Measurements from ENCODE around the gene DLST.

The DLST gene

GRCh38 chr14:74897642-74898041, 15.9 kb downstream of the DLST start:
- DNase-seq: no peak

GRCh38 chr14:74898083-74898482, 16.4 kb downstream of the DLST start:
- no peak for DNase-seq

DNA sequence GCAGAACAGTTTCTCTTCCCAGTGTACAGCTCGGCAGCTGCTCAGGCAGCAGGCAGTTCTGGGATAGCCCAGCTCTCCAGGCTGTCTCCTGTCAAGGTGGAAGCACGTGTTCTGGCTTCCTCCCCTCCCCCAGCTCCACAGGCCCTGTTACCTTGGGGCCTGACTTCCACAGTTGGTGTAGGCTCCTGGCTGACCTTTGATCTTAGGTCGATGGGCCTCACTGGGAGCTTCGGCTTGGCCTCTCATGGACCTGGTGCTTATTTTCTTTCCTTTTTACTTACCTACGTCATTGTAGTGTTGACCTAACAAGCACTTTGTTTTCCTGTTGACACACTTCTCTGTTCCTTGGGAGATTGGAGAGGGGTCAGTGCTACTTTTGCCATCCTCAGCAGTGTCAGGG, 17.0 kb downstream of the DLST start:
- no peak for DNase-seq

DNA sequence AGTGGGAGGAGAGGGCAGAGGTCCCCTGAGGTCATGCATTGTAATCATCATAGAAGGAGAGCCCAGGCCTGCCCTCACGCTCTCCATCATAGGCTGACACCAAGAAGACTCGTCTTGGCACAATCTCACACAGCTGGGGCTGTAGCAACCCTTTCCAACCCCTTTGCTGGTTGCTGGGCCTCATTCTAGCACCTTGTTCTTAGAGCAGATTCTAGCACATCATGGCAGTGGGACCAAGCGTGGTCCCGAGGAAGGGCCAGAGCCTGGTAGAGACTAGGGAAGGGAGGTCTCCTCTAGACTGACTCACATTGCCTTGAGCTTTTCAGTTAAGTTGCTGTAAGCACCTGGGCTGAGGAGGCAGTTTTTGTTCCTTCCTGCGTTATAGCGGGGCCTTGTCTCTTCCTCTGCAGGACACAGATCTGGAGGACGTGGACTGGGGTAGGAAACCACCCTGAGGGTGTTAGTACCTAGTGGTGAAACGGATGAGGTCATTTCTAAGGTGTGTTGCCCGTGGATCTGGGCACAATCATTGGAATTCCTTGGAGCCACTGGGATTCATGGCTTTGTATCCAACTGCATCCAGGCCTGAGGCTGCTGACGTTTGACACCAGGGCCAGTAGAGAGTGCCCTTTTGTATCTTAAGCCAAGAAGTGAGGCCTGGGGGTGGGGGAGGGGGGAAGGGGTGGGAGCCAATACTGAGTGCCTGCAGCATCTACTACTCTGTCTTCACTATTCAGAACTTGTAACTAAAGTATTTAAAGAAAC, 21.4 kb downstream of the DLST start:
- DNase-seq: no peak

GRCh38 chr14:74904635-74905503, 23.2 kb downstream of the DLST start:
- no peak for DNase-seq

- peak; percentile 79 for DNase-seq
Measured at GRCh38 chr14:74905595-74906142, 24.0 kb downstream of the DLST start.

DNA sequence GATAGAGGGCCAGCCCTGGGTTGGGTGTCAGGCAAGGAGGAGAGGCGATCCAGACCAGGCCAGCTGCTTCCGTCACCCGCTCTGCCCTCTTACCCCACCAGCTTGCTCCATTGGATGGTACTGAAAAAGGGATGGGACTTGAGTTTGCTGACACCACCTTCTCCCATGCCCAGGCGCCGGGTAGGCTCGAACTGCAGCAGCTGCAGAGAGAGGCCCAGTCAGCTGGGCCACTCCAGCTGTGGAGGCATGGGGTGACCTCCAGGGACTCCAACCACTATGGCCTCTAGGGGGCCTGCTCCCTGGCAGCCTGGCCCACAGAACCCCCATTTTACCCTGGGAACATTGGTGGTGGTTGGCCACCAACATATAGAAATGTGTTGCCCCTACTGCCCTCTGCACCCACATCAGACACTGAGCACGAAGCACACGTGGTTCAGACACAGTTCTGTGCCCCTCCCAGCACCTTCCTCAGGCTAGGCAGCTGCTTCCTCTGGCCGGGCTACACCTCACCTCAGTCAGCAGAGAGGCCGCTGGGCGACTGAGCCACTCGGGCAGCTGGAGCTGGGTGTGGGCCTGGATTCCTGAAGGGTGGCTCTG, 25.3 kb downstream of the DLST start:
- no peak for DNase-seq

DNA sequence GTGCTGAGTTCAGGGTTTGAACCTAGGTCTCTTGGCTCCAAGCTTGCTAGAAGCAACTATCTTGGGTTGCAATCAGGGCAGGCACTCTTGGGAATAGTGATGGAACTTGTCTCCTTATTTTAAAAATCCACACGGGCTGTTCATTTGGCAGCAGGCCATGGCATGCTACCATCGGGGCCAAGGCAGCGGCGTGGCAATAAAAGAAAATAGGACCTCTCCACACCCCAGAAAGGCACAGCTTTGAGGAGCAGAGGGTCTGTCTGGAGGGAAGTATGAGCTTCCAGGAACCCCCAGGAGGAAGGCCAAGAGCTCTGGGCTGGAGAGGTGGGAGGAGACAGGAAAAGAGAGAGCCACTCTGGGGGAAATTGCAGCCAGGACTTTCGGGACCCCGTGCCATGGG, 26.0 kb downstream of the DLST start:
- no peak for DNase-seq

- no peak for DNase-seq
Measured at GRCh38 chr14:74908861-74909341, 27.2 kb downstream of the DLST start.

DNA sequence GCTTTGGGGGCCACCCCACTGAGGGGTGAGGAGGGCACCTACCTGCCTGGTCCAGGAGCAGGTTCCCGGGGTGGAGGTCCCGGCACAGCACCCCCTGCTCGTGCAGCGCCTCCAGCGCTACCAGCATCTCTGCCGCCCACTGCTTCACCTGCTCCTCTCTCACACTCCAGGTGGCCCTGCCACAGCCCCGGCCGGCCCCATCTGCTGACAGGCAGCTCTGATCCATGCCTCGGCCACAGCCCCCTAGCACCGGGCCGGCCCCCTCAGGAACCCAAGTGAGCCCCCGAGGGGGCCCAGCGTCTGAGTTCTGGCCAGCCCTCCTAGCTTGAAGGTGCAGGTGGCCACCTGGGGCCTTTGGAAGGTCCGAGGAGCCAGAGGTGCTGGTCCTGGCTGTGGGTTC, 27.8 kb downstream of the DLST start:
- no peak for DNase-seq

DNA sequence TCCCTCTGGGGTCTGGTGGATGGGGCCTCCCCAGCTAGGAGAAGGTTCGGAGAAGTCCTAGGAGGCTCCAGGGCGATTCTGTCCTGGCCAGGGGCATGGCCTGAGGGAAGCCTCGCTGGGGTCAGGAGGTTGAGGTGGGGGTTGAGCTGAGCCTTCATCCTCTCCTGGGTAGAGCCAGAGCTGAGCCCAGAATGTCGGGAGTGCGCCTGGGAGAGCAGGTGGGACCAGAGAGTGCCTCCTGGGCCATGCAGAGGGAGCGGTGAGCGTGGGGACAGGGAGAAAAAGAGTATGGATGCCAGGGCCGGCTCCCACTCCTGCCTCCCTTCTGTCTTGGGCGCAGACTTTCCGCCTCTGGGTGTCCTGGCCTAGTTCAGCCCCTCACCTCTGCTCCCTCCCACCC, 28.2 kb downstream of the DLST start:
- DNase-seq: no peak

DNA sequence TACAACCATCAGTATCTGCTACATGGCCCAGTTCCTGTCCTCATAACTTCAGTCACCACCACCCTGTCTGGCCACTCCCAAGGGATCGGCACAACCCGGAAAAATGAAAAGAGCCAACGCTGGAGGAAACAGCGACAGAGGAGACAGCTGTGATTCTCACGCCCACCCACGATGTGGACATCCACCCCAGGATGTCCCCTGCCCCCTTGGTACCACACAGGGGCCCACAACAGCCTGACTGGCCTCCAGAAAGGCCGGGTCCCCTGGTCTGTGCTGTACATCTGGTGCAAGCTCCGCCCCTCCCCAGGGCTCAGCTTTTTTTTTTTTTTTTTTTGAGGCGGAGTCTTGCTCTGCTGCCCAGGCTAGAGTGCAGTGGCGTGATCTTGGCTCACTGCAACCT, 28.8 kb downstream of the DLST start:
- DNase-seq: no peak

DNA sequence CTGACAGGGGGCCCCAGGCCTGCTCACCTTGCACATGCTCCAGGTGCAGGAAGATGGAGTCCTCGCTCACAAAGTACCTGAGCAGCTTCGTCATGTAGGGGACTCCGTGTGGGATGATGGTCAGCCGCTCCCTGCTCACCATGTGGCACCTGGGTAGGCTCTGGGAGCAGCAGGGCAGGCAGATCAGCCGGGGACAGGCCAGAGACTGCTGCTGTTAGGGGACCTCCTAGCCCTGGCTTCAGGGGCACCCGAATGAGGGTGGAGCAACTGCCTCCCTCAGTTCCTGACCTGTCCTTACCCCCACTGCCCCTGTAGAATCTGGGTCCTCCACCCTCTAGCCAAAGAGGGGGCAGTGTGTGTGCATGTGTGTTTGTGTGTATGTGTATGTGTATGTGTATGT, 29.5 kb downstream of the DLST start:
- no peak for DNase-seq

DNA sequence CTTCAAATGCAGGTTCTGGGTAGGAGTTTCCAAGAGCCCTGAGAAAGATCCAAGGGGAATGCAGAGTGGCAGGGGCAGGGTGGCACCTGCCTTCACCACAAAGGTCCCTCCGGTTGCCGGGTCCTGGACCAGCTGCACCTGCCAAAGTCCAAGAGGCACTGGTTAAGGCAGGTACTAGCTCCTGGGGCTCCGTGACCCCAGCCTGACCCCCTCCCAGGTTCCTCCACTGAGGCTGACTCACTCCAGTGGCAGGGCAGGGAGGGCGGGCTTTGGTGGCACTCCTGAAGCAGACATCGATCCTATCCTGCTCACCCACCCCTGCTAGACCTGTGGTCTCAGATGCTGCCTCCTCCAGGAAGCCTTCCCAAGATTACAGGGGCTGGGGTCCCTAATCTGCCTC, 30.0 kb downstream of the DLST start:
- DNase-seq: no peak

- DNase-seq: no peak
Measured at GRCh38 chr14:74912111-74912510, 30.4 kb downstream of the DLST start.

- DNase-seq: no peak
Measured at GRCh38 chr14:74912801-74913200, 31.1 kb downstream of the DLST start.

DNA sequence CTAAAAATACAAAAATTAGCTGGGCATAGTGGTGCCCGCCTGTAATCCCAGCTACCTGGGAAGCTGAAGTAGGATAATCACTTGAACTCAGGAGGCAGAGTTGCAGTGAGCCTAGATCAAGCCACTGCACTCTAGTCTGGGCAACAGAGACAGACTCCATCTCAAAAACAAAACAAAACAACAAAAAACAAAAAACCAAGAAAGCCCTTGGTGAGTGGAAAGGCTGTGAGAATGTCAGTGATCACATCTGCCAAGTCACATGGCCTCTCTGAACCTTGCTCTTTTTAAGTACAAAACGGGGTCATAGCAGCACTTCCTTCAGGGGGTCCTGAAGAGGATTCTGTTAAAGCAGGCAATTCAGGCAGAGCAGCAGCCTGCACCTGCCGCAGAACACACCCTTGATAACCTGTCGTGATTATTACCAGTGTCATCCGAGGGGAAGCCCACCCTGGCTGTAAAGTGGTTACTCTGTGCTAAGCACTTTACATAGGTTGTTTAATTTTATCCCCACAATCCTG, 31.7 kb downstream of the DLST start:
- DNase-seq: no peak

- DNase-seq: peak; percentile 88
Measured at GRCh38 chr14:74913986-74914573, 32.4 kb downstream of the DLST start.

DNA sequence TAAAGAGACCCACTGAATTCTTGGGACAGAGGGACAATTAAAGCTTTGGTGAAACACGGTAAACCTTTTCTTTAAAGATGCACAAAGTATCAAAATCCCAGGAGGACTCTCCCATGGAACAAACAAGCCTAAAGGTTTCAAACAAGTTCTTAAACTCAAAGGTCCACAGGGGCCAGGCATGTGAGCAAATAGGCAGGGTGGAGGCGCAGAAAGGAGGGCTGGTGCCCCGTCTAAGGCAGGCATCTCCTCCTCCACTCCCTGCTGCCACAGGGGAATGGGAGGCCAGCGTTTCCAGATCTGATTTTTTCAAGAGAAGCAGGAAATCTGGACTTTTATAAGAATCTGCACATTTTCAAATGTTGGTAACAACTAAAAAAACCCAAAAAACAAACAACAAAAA, 33.7 kb downstream of the DLST start:
- DNase-seq: no peak

GRCh38 chr14:74915826-74916225, 34.1 kb downstream of the DLST start:
- no peak for DNase-seq

DNA sequence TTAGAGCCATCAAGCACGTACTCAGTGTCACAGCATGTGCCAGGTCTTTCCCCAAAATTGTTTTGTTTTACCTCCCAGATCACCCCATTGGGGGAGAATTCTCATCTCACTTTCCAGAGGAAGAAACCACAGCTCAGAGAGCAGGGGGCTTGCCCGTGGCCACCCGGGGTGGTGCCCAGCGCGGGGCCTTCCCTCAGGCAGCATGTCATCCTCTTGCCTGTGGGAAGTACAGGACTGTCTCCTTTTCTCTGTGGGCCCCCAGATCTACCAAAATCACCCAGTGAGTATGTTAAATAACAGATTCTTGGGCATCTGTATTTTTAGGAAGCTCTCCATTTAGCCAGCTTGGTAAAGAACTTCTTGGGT, 35.4 kb downstream of the DLST start:
- no peak for DNase-seq

- DNase-seq: peak; percentile 80
Measured at GRCh38 chr14:74917646-74918081, 35.9 kb downstream of the DLST start.

GRCh38 chr14:74918380-74918779, 36.7 kb downstream of the DLST start:
- no peak for DNase-seq
